H1 (cell line): ENCODE results near the gene KLHDC7A. TPM values are rescaled to one million over a fixed set of nuclear protein-coding genes. Genes with fewer than 3 reads are reported as not detected.
A peak's percentile ranks its signal among the peaks of the same experiment; 100 is the strongest.

Experiments used
- CTCF ChIA-PET: fragments of 300-600 bp; sonication (Branson Sonifier 250); formaldehyde crosslinking; loops from one replicate; lab custom pipeline; 2021; ENCODE audit not compliant: partially characterized antibody; lab: Charles Lee
- POLR2A ChIA-PET: fragments of 300-600 bp; sonication (Branson Sonifier 250); formaldehyde crosslinking; loops from one replicate; lab custom pipeline; 2021; ENCODE audit warnings: inconsistent platforms; ENCODE audit not compliant: partially characterized antibody; lab: Charles Lee
- DNase-seq, 2 experiments: peaks; one replicate each; pipeline versions ENCODE4 v3.0.0 to v3.0.0-alpha.2; 2010 to 2022; ENCODE audit warnings: low spot score in 2 of 2, low read depth in 1 of 2, mixed read lengths in 1 of 2
- FAIRE-seq: peaks from 2 replicates; lab custom pipeline; 2011; peaks lifted over from hg19 to GRCh38; lab: Jason Lieb, UNC
- H2AFZ ChIP-seq: 2 replicates; pipeline ENCODE4 v1.8.1; 2012; ENCODE audit warnings: low read length, inconsistent platforms
- H2AK5ac ChIP-seq: 2 replicates; pipeline ENCODE4 v1.6.1; 2013; ENCODE audit warnings: low read depth, low read length
- H2BK120ac ChIP-seq: replicated peaks from 2 replicates; pipeline ENCODE3; 2013; ENCODE audit warnings: low read depth, low read length, inconsistent platforms
- H2BK12ac ChIP-seq: 2 replicates; pipeline ENCODE4 v1.6.1; 2013; ENCODE audit warnings: low read depth, low read length
- H2BK15ac ChIP-seq: 2 replicates; pipeline ENCODE4 v1.6.1; 2013; ENCODE audit warnings: low read length
- H2BK20ac ChIP-seq: 2 replicates; pipeline ENCODE4 v1.6.1; 2013; ENCODE audit warnings: low read length
- H2BK5ac ChIP-seq: 2 replicates; pipeline ENCODE4 v1.6.1; 2013; ENCODE audit warnings: low read depth, low read length
- H3K14ac ChIP-seq: 2 replicates; pipeline ENCODE4 v1.6.1; 2013; ENCODE audit warnings: inconsistent platforms; ENCODE audit not compliant: insufficient read length
- H3K18ac ChIP-seq: 2 replicates; pipeline ENCODE4 v1.6.1; 2013; ENCODE audit warnings: low read length; ENCODE audit errors: extremely low read depth
- H3K23ac ChIP-seq: 2 replicates; pipeline ENCODE4 v1.6.1; 2013; ENCODE audit warnings: inconsistent platforms; ENCODE audit not compliant: insufficient read length
- H3K23me2 ChIP-seq: 2 replicates; pipeline ENCODE4 v1.6.1; 2013; ENCODE audit warnings: low read depth, low read length
- H3K27ac ChIP-seq: 2 replicates; pipeline ENCODE4 v1.6.1; 2011; ENCODE audit warnings: low read depth, low read length, inconsistent platforms
- H3K27me3 ChIP-seq, 4 experiments: replicated peaks in 1 of 4; 1 replicate in 1 of 4; 2 replicates in 3 of 4; pipeline versions ENCODE4 v1.6.1 to v1.8.1; 2011 to 2013; ENCODE audit warnings: low read length in 3 of 4, mild to moderate bottlenecking in 3 of 4, inconsistent platforms in 2 of 4, mixed read lengths in 2 of 4, moderate library complexity in 1 of 4; ENCODE audit not compliant: control insufficient read depth in 3 of 4, insufficient read depth in 3 of 4; ENCODE audit errors: extremely low read depth in 1 of 4
- H3K36me3 ChIP-seq, 4 experiments: 2 replicates each; pipeline versions ENCODE4 v1.6.1 to v1.8.1; 2011 to 2013; ENCODE audit warnings: mild to moderate bottlenecking in 4 of 4, low read length in 3 of 4, moderate library complexity in 2 of 4, control low read depth in 1 of 4, inconsistent platforms in 1 of 4; ENCODE audit not compliant: insufficient read depth in 4 of 4, control insufficient read depth in 2 of 4
- H3K4ac ChIP-seq: replicated peaks from 2 replicates; pipeline ENCODE3; 2013; ENCODE audit warnings: low read length, low read depth, mixed read lengths, inconsistent platforms; ENCODE audit not compliant: insufficient read length
- H3K4me1 ChIP-seq, 4 experiments: replicated peaks in 1 of 4; 1 replicate in 1 of 4; 2 replicates in 3 of 4; pipeline versions ENCODE4 v1.6.1 to v1.8.1; 2011 to 2013; ENCODE audit warnings: low read length in 3 of 4, inconsistent platforms in 2 of 4, mixed read lengths in 1 of 4; ENCODE audit not compliant: insufficient read depth in 4 of 4, control insufficient read depth in 3 of 4
- H3K4me2 ChIP-seq, 2 experiments: 2 replicates each; pipeline versions ENCODE4 v1.6.1 to v1.8.1; 2011 to 2013; ENCODE audit warnings: low read depth in 2 of 2, low read length in 2 of 2, control low read depth in 1 of 2, inconsistent platforms in 1 of 2, mild to moderate bottlenecking in 1 of 2; ENCODE audit not compliant: insufficient read depth in 1 of 2
- H3K4me3 ChIP-seq, 4 experiments: fragments of 200-600, 300-600 bp in 1 of 4; sonication (generic), shearing (Covaris generic), sonication (Bioruptor Twin) in 1 of 4; 2 replicates each; pipeline versions ENCODE4 v1.5.1 to v1.8.1; 2011 to 2016; ENCODE audit warnings: low read length in 4 of 4, low read depth in 3 of 4, control low read depth in 2 of 4, inconsistent platforms in 2 of 4, mild to moderate bottlenecking in 2 of 4, mixed read lengths in 1 of 4, moderate library complexity in 1 of 4; ENCODE audit not compliant: insufficient read depth in 2 of 4; ENCODE audit errors: extremely low read depth in 1 of 4
- H3K56ac ChIP-seq: replicated peaks from 2 replicates; pipeline ENCODE3; 2013; ENCODE audit warnings: low read depth, mild to moderate bottlenecking, mixed read lengths, low read length, inconsistent platforms; ENCODE audit not compliant: insufficient read length
- H3K79me1 ChIP-seq: 2 replicates; pipeline ENCODE4 v1.6.1; 2013; ENCODE audit warnings: low read depth, low read length, control low read depth
- H3K79me2 ChIP-seq, 2 experiments: 2 replicates each; pipeline versions ENCODE4 v1.6.1 to v1.8.1; 2012 to 2013; ENCODE audit warnings: low read length in 2 of 2, mild to moderate bottlenecking in 2 of 2, inconsistent platforms in 1 of 2; ENCODE audit not compliant: insufficient read depth in 2 of 2, control insufficient read depth in 1 of 2
- H3K9ac ChIP-seq, 4 experiments: replicated peaks in 1 of 4; 1 replicate in 1 of 4; 2 replicates in 3 of 4; pipeline versions ENCODE4 v1.6.1 to v1.8.1; 2011 to 2013; ENCODE audit warnings: low read depth in 3 of 4, low read length in 3 of 4, control low read depth in 2 of 4, mild to moderate bottlenecking in 2 of 4, moderate library complexity in 2 of 4, inconsistent platforms in 1 of 4; ENCODE audit errors: extremely low read depth in 1 of 4
- H3K9me3 ChIP-seq, 2 experiments: 2 replicates each; pipeline versions ENCODE4 v1.6.1 to v1.8.1; 2012 to 2013; ENCODE audit warnings: mild to moderate bottlenecking in 2 of 2, moderate library complexity in 2 of 2, control low read depth in 1 of 2, inconsistent platforms in 1 of 2, low read depth in 1 of 2, low read length in 1 of 2, mixed read lengths in 1 of 2; ENCODE audit not compliant: insufficient read depth in 2 of 2
- H4K20me1 ChIP-seq, 2 experiments: replicated peaks in 1 of 2; 2 replicates each; pipeline versions ENCODE3 to v1.8.1; 2011 to 2013; ENCODE audit warnings: inconsistent platforms in 2 of 2, low read length in 2 of 2, mild to moderate bottlenecking in 1 of 2; ENCODE audit not compliant: insufficient read depth in 2 of 2, control insufficient read depth in 1 of 2
- H4K5ac ChIP-seq: 2 replicates; pipeline ENCODE4 v1.6.1; 2013; ENCODE audit warnings: low read length, low read depth, mixed read lengths, inconsistent platforms; ENCODE audit not compliant: insufficient read length
- H4K8ac ChIP-seq: 2 replicates; pipeline ENCODE4 v1.8.0; 2013; ENCODE audit warnings: mild to moderate bottlenecking, moderate library complexity, low read length, inconsistent platforms; ENCODE audit not compliant: insufficient read depth; ENCODE audit errors: extremely low read depth
- H4K91ac ChIP-seq: replicated peaks from 2 replicates; pipeline ENCODE3; 2013; ENCODE audit warnings: low read length, mixed read lengths, inconsistent platforms; ENCODE audit not compliant: insufficient read length
- CBX8 ChIP-seq: fragments of 300-800, 300-1000 bp; sonication (generic); IDR thresholded peaks from 2 replicates; pipeline ENCODE4 v1.7.1; 2016; ENCODE audit warnings: low read depth, low read length, borderline replicate concordance
- PHF8 ChIP-seq: fragments of 200-600 bp; sonication (generic); conservative IDR thresholded peaks from 2 replicates; pipeline ENCODE4 v1.7.1; 2012; ENCODE audit warnings: low read depth, mild to moderate bottlenecking, inconsistent platforms, low read length, moderate library complexity
- RFX5 ChIP-seq: IDR thresholded peaks from 2 replicates; pipeline ENCODE4 v1.6.1; 2011; ENCODE audit warnings: low read depth, low read length, improper control_type of control experiment, borderline replicate concordance
- RXRA ChIP-seq: IDR thresholded peaks from 2 replicates; pipeline ENCODE4 v1.6.1; 2011; ENCODE audit warnings: low read depth, mild to moderate bottlenecking, low read length, moderate library complexity; ENCODE audit not compliant: insufficient read depth
- SIX5 ChIP-seq: IDR thresholded peaks from 2 replicates; pipeline ENCODE4 v1.6.1; 2011; ENCODE audit warnings: mild to moderate bottlenecking, low read depth, low read length
- SP1 ChIP-seq: IDR thresholded peaks from 2 replicates; pipeline ENCODE4 v1.6.1; 2011; ENCODE audit warnings: low read depth, low read length
- WGBS, 2 experiments: shearing (Covaris generic) in 1 of 2; methylation state at CpG; one replicate each; pipeline versions ENCODE4 v1.1.6 to v1.1.7; 2013 to 2015; ENCODE audit warnings: low lambda C conversion rate in 2 of 2, mixed read lengths in 2 of 2, inconsistent platforms in 1 of 2, low coverage in 1 of 2, missing lambda C conversion rate in 1 of 2; ENCODE audit not compliant: insufficient replicate concordance in 2 of 2, insufficient coverage in 1 of 2, insufficient read length in 1 of 2; ENCODE audit errors: extremely low coverage in 1 of 2, missing lambda C conversion rate in 1 of 2; 5-methylcytosine and 5-hydroxymethylcytosine counted together
- polyA plus RNA-seq, 7 experiments: library from polyadenylated mRNA; depleted of rRNA in 3 of 7; stranded (reverse) in 5 of 7; unstranded in 2 of 7; fragments of >200 nt in 5 of 7; fragments of 200-250 nt in 2 of 7; gene quantifications; 1 replicate in 5 of 7; 2 replicates in 1 of 7; 4 replicates in 1 of 7; pipeline versions ENCODE4 v1.2.1 to v1.2.3, GENCODE V29; 2011 to 2013; ENCODE audit warnings: missing spikeins in 2 of 7, mixed read lengths in 2 of 7
- total RNA-seq: library from RNA; stranded (reverse); fragmentation: NEBNext Ultra II Directional; extraction: Animal tissue kit (Norgen Biotek cat#: 25700); gene quantifications from 2 replicates; pipeline ENCODE4 v1.2.1, GENCODE V29; 2021
- TF ChIP-seq, protein P1 (sequence below): IDR thresholded peaks from 2 replicates; pipeline ENCODE4 v1.6.1; 2012; ENCODE audit warnings: low read length, inconsistent platforms

Gene KLHDC7A
- total and polyA plus RNA-seq, 2 of the 8 experiments (the other 6 are each of a cell fraction or from before 2014, with no cell fraction given) = 3.9 to 18.9 TPM

GRCh38 chr1:18434041-18434440 is 46.7 kb upstream of the KLHDC7A start:
- H2BK12ac ChIP-seq = peak overlapping the region; percentile 13; the same call in 1 of the 2 replicates
- H3K27ac ChIP-seq = no peak overlapping the region
- no peak overlapping the region for H4K5ac ChIP-seq
- no peak overlapping the region for H3K18ac ChIP-seq
- H2AFZ ChIP-seq = no peak overlapping the region
- WGBS, 2 experiments = 84% methylated on average over 3 of the region's 3 CpGs; no CpG with 5 or more reads in 1 of the 2 experiments
- no peak overlapping the region for H3K14ac ChIP-seq
- H3K23ac ChIP-seq = no peak overlapping the region
- H3K27me3 ChIP-seq = no peaks in the 10 kb centered on the region; a peak in 2 of 7 replicates
- no peak overlapping the region for H2BK120ac ChIP-seq
- no peak overlapping the region for H2BK5ac ChIP-seq
- no peak overlapping the region for H4K8ac ChIP-seq
- no peak overlapping the region for H2BK20ac ChIP-seq
- H3K36me3 ChIP-seq = no peaks in the 10 kb centered on the region
- no peak overlapping the region for H3K4me2 ChIP-seq
- H3K4me1 ChIP-seq = no peaks in the 10 kb centered on the region; a peak in 1 of 7 replicates
- H2AK5ac ChIP-seq = no peak overlapping the region
- H3K4ac ChIP-seq = no peak overlapping the region
- ChIA-PET POLR2A (interaction anchor here (3.0 kb wide), 1 partner anchor 15 kb away, joined by 10 read pairs; no protein-coding TSS in a partner anchor), CTCF (interaction anchor here (0.8 to 0.9 kb wide), 2 partner anchors 9 to 15 kb away, joined by 3 to 4 read pairs; no protein-coding TSS in a partner anchor)
- DNase-seq (no peak), FAIRE-seq (no peak)
- H3K9me3 ChIP-seq = no peaks in the 10 kb centered on the region; a peak in 2 of 4 replicates
- H3K4me3 ChIP-seq = no peak overlapping the region
- no peaks in the 10 kb centered on the region for H3K79me1 ChIP-seq
- peak overlapping the region; percentile 25 for H4K91ac ChIP-seq
- no peak overlapping the region for H3K9ac ChIP-seq
- no peaks in the 10 kb centered on the region for H3K79me2 ChIP-seq
- peak overlapping the region; percentile 83; the same call in 1 of the 2 replicates for H2BK15ac ChIP-seq
- no peaks in the 10 kb centered on the region for H3K23me2 ChIP-seq
- H3K56ac ChIP-seq = no peak overlapping the region
- H4K20me1 ChIP-seq = no peaks in the 10 kb centered on the region
- TF ChIP-seq RXRA (no peak), RFX5 (no peak), SIX5 (no peak), SP1 (no peak), PHF8 (no peak), CBX8 (no peak)
- TF ChIP-seq, protein P1, sequence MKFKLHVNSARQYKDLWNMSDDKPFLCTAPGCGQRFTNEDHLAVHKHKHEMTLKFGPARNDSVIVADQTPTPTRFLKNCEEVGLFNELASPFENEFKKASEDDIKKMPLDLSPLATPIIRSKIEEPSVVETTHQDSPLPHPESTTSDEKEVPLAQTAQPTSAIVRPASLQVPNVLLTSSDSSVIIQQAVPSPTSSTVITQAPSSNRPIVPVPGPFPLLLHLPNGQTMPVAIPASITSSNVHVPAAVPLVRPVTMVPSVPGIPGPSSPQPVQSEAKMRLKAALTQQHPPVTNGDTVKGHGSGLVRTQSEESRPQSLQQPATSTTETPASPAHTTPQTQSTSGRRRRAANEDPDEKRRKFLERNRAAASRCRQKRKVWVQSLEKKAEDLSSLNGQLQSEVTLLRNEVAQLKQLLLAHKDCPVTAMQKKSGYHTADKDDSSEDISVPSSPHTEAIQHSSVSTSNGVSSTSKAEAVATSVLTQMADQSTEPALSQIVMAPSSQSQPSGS = no peak
